HG03135 (cell line): ENCODE data around the gene RABGAP1.

ENCODE experiments used
- ATAC-seq: cut with Tn5 transposase; IDR thresholded peaks from one replicate; pipeline ENCODE4 v1.9.1; 2021; ENCODE audit warnings: mild to moderate bottlenecking, moderate library complexity; ENCODE audit not compliant: unreplicated experiment

RABGAP1 gene

DNA sequence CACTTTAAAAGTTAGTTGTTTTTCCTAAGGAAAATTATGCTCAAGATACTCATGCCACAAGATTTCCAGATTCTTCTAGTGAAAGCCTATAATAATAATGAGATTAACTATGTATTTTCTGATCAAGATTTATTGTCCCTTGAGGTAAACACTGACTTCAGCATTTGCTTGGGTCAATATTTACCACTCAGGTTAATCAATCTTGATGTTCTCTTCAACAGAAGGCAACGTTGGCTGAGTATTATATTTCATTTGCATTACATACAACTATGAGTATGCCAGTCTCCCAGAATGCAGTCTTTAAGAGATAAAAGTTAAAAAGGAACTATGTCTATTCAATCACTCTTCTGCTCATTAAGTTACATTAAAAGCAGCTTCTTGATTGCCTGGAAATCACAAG lies 208.2 kb downstream of the RABGAP1 start:
- no peak for ATAC-seq

DNA sequence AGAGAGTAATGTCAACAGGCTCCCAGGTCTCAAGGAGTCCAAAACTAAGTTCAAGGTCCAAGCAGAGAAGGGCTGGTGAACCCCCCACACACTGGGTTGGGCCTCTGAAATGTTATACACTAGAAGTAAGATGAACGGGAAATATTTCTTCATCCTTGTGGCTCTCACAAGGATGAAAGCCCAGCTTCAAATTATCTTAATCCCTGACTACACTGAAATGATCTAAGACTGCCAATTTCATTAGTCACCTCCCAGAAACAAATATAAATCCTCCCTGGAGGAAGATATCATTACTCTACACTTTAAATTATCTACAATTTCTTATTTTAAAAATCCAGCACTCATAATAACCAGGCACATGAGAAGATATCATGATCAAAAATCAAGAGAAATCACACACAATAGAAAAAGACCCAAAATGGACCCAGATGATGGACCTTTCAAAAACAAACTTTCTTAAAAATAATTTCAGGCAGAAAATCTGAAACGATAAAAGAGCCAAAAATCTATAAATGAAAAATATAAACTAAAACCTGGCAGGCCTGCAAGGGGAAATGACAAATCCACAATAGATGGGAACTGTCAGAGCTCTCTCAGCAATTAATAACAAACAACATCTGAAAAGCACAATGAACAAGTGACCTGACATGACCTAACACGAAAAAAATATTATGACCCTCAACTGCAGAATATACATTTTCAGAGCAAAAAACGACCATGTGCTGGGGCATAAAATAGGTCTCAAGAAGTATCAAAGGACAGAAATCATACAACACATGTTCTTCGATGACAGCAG lies 210.1 kb downstream of the RABGAP1 start:
- ATAC-seq = no peak
